Colon (tissue), 2 donors: ENCODE results near the gene DCBLD2.

Experiments
- FAIRE-seq: peaks from 2 replicates; lab custom pipeline; 2012; peaks lifted over from hg19 to GRCh38; lab: Jason Lieb, UNC
- donor health status: control.
- donor health status: control.

The DCBLD2 gene, protein sequence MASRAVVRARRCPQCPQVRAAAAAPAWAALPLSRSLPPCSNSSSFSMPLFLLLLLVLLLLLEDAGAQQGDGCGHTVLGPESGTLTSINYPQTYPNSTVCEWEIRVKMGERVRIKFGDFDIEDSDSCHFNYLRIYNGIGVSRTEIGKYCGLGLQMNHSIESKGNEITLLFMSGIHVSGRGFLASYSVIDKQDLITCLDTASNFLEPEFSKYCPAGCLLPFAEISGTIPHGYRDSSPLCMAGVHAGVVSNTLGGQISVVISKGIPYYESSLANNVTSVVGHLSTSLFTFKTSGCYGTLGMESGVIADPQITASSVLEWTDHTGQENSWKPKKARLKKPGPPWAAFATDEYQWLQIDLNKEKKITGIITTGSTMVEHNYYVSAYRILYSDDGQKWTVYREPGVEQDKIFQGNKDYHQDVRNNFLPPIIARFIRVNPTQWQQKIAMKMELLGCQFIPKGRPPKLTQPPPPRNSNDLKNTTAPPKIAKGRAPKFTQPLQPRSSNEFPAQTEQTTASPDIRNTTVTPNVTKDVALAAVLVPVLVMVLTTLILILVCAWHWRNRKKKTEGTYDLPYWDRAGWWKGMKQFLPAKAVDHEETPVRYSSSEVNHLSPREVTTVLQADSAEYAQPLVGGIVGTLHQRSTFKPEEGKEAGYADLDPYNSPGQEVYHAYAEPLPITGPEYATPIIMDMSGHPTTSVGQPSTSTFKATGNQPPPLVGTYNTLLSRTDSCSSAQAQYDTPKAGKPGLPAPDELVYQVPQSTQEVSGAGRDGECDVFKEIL

DNA sequence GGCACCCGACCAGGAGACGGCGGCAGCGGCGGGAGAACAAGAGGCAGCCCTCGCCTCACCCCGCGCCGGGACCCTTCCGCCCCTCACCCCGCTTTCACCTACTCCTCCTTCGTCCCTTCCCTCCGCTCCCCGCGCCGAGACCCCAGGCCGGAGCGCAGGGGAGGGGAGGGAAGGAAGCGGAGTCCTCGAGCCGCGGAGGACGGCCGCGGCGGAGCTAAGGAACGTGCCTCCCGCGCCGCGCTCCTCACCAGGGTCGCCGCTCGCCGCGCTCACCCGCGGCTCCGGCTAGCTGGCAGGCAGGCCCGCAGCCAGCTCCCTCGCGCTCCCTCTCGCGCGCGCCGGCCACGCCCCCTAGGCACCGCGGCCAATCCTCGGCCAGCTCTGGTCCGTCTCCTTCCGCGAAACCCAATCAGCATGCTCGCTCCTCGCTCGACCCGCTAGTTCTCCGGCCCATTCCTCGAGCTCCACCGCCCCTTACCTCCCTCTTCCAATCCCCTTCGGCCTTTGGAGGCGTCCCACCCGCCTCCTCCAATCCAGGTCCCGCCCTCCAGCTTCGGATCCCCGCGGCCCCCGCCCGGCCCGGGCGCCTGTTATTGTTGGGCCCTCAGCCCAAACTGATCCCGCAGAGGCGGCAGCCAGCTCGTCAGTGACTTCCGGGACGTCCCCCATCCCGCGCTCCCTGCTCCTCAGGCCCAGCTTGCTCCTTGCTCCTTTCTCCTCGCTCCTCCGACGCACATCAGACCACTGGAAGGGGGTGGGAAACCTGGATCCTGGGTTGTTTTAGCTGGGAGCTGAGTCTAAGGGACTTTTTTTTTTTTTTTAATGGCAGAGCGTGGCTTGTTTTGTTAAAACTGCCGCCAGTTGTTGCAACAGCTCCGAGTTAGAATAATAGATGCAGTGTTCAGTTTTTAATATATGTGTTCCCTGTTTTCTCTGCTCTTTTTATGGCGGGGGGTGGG lies at the start of gene DCBLD2:
DCBLD2 (minus strand) TSS at position 304 of the 959 bp plus-strand sequence. CDS start 369 bp downstream, outside the sequence.
- FAIRE-seq = peak; percentile 36

DNA sequence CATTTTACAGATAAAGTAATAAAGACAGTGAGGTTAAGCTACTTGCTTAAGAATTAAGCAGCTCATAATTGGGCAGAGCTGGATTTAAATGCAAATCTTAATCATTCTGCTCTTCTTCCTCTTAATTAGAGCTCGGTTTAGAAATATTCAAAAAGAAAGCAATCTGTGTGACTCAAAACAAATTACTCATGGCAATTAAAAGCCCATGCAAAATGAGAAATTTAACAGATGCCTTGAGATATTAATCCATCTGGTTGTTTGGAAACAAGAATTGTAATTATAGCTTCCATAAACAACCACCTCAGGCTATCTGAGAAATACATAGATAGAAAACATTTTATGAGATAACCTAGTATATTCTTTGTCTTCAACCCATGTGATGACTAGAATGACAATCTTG lies 44.2 kb upstream of the DCBLD2 start:
- FAIRE-seq = no peak

DNA sequence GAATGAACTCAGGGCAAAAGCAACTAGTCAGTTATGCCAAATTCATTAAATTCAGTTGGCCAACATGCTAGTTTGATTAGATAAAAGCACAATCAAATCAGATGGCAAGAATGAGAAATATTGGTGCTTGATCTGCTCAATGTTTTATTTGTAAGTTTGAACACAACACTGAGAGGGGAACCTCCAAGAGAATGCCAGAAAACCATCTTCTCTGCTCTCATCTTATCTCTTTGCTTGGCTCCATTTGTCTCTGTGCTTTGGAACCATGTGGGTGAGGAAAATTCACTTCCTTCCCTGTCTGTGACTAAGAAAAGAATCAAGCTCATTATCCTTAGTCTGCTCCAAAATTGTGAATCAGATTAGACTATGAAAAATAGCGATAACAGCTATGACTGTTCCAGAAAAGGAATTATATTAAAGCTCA lies 43.6 kb upstream of the DCBLD2 start:
- no peak for FAIRE-seq

DNA sequence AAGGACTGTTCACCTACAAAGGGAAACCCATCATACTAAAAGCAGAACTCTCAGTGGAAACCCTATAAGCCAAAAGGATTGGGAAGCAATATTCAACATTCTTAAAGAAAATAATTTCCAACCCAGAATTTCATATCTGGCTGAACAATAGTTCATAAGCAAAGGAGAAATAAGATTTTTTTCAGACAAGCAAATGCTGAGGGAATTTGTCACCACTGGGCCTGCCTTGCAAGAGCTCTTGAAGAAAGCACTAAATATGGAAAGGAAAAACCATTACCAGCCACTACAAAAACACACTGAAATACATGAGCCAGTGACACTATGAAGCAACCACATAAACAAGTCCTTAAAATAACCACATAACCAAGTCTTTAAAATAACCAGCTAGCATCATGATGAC lies 28.9 kb upstream of the DCBLD2 start:
- FAIRE-seq = no peak

DNA sequence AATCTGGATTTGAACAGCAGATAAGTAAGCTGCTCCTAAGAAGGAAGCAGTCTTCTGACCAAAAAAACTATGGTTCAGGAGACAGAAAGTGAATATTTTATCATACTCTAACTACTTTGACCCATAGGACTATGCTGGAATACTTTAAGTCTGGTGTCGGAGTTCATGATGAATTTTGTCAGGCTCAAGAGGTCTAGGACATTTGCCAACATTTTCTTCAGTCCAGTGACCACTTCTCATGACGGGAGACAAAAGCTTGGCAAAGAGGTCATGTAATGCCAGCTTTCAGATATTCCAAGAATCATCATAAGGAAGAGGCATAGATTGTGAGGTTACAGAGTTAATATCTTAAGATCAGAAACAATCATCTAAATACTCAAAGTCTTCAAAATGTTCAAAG lies 20.5 kb upstream of the DCBLD2 start:
- FAIRE-seq = no peak

DNA sequence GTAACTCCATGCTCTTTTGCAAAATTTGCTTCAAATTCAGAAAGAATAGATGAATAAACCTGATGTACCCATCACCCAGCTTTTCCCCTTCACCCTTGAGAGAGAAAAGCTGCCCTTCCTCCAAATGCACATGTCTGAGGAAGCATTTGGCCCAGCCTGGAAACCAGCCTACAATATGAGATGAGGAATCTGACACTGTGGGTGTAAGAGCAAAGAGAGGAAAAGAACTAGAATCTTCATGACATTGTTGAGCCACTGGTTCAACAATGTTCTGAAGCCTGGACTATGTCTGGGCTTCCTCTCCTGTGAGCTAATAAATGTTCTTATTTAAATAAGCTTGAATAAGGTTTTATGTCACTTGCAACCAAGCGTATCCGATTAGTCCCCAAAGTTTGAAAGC lies 18.7 kb upstream of the DCBLD2 start:
- no peak for FAIRE-seq

DNA sequence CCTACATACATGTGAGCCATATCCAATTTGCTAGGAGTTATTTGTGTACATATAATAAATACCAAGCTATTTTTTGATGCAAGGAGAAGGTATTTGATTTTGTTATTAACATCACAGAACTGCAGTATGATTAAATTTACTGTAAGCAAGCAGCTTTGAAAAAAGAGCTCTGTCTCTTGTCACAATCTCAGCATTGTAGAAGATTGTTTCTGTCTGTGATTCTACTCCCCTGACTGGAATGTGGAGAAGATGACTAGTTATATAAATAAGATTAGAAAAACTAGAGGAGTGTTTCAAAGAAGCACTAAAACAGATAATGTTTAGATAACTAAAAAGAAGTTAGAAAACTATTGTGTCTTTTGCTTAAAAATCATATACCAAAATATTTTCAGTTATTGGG lies 17.1 kb upstream of the DCBLD2 start:
- no peak for FAIRE-seq

DNA sequence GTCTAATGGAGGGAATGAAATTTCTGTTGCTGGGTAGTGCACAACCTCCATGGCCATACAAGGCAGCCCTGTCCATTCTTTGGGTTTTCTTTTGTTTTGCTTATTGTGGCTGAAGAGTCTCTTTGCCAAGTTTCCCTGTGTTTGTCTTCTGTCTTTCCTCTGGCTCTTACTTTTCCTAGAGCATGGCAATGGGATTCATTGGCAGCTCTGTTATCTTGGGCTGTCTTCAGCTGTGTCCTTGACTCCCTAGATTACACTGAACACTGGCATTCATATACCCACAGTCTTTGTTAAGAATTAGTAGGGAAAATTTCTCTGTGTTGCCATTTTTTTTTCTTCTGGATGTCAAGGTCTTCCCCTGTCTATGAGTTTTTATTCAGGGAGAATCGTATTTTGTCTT lies 16.1 kb upstream of the DCBLD2 start:
- FAIRE-seq = no peak

DNA sequence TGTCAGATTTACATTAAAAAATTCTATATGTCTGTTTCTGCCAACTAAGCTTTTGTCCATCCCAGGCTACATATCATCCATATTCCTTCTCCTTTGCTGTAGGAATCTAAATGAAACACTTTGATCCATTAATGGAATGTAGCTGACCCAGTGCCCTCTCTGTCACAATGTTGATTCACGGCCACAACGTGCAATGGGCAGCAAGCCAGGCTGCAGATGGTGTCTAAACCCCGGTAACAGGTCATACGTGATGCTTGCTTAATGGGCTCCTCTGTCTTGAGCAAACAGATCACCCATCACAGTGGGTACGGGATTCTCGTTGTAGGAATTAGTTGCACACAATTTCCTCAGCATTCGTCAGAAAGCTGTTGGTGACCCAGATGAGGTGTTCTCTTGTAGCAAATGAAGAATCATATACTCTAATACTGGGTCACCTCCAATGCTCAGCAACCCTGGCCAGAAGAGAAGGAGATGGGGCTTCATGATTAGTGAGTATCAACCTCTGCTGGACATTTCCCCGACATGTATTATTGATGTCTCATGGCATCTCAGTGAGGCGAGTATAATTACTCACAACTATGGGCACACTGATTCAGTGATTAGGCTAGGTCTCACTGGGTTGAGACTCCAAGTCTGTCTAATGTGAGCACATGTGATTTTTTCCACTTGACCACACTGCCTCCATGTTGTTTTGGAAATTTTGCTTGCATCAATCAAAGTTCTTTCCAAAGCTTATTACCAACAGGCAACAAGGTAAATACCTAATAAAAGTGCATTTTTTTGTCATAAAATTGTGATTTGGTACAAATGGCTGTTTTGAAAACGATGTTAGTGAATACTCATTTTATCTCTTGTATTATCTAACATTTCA lies 12.9 kb upstream of the DCBLD2 start:
- no peak for FAIRE-seq

DNA sequence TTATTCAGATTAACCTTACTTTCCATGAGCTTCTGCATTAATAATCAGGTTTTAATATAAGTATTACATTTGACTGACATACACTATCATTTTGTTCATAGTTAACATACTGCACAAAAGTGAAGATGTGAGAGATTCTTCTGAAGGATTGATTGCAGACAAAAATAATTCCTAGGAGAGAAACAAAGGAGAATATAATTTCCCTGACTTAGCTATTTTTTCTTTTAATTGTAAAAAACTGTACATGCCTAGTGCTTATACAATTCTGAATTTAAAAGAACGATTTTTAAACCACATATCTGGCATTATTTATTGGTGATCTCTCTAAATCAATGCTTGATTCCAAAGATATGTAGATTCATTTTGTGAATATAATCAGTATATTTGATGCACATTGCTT lies 11.0 kb upstream of the DCBLD2 start:
- FAIRE-seq = no peak

DNA sequence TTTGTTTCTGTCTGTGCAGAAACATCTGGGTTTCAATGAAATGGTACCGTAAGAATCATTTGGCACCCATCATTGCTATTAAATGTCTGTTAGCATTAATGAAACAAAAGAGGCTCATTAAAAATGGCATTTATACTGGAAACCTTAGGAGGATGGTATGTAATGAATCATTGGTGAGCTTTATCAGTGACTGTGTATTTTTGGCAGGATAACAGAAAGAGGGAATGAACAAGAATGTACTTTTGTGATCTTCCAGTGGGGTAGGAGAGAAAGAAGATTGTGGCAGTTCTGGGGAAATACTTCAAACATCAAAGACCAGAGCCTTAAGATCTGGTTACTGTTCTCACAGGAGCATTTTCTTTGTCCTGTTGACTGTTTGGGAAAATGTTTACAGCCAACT lies 4.7 kb upstream of the DCBLD2 start:
- FAIRE-seq = no peak

DNA sequence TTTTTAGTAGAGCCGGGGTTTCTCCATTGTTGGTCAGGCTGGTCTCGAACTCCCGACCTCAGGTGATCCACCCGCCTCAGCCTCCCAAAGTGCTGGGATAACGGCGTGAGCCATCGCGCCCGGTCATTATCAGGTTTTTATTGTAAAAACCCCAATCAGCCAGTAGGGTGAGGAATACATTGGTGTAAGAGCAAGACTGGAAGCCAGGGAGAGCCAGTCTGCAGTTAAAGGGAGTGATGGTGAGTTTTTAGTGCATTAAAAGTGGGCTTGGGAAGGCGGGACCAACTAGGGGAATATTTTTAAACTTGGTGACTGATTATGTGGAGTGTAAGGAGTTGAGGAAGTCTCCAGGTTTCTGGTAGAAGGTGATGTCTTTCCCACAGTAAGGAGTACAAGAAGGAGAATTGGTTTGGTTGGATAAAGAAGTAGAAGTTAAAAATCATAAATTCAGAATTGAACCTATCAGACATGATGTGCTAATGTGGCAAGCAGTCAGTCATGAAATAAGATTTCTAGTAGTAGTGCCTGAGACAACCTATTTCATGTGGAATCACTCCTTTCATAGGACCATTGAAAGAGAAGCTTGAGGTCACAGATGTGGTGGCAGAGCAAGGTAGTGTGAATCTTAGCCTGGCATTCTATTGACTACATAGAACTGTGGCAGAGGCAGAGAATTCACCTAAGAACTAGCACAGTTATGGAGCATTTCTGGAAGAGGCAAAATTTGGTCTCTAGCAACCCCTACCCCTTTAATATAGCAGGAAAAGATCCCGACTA lies 2.4 kb upstream of the DCBLD2 start:
- FAIRE-seq = no peak

DNA sequence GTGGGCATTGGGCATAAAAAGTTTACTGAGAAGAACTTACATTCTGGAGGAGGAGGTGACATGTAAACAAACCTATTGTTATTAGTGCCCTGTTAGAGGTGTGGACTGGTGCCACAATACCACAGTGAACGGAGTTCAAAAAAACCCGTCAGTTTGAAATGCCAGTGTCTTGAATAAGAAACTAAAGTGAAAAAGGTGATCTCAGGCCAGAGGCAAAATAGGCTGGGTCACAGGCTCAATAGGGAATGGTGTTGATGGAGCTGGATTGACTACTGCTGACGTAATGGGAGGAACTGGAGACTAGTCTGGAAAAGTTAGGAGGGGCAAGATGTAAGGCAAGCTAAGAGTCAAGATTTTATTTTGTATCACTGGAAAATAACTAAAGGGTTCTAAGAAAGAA lies 1.6 kb upstream of the DCBLD2 start:
- no peak for FAIRE-seq

DNA sequence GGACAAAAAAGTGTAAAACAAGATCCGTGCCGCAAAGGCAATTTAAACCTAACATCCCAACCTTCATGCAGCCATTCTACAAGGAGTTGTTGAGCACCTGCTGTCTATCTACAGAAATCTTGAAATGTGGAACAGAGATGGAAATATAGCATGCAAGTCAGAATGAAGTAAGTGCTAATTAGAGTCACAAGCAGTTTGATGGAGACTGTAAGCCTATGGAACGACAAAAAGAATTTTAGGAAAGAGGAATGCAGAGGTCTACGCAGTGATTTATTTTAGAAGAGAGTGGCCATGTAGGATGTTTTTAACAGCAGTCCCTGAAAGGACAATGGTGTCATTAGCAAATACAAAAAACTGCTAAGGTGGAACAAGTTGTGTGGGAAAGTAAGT lies 851 bp upstream of the DCBLD2 start:
- FAIRE-seq = no peak

DNA sequence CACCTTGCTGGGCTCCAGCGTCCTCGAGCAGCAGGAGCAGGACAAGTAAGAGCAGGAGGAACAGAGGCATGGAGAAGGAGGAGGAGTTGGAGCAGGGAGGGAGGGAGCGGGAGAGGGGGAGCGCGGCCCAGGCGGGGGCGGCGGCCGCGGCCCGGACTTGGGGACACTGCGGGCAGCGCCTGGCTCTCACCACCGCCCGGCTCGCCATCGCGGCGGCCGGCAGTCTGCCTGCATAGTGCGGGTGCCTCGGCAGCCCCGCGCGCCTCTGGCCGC lies 440 bp downstream of the DCBLD2 start:
- FAIRE-seq = no peak

DNA sequence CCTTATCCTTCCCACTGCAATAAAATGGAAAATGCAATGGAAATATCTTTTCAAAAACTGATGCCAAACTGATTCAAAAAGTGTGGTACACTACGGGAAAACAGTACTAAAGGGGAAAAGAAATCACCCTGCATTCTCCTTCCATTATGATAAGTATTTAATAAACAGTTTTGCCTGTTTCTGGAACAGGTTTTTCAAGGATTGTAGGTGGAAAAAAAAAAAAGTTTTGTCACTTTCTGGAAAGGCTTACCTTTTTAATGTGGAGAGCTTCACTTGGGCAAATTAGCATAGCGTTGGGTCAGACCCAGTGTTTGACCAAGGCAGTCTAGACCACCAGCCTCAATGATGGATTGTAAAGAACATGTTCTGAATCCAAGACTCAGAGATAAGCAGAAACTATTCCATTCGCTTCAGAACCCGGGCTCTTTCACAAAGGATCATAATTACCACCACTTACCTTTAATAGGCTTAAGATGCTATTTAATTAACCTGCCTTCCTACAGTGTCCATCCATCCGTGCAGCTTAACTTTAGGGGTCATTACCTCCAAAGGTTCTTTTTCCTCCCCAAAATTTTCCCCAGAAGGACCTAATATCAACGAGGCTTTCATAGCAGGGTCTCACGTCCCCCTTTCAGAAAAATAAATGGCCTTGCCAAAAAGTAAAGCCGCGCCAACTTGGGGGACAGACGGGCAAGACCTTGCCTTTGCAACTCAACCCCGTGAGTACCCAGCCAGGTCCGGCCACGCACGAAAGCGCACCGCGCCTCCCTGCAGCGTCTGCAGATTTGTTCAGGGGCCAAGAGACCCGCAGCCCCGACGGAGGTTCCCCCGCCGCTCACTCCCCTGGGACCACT lies 1.0 kb downstream of the DCBLD2 start:
- no peak for FAIRE-seq

DNA sequence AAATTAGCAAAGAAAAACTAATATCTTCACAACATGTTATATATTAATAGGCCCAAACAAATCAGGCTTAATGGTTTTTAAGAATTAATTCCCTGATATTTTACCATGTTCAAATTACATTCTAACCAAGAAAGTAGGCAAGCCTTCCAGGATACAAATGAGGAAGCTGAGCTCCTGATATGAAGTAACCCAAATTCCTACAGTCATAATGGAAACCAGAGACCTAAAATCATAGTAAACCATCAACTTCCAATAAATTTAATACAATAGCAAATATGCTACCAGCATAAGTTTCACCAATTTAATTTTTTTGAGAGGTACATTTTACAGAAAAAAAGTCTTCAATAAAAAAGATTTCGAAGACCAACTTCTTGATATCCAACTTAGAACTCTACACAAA lies 3.8 kb downstream of the DCBLD2 start:
- FAIRE-seq = no peak

DNA sequence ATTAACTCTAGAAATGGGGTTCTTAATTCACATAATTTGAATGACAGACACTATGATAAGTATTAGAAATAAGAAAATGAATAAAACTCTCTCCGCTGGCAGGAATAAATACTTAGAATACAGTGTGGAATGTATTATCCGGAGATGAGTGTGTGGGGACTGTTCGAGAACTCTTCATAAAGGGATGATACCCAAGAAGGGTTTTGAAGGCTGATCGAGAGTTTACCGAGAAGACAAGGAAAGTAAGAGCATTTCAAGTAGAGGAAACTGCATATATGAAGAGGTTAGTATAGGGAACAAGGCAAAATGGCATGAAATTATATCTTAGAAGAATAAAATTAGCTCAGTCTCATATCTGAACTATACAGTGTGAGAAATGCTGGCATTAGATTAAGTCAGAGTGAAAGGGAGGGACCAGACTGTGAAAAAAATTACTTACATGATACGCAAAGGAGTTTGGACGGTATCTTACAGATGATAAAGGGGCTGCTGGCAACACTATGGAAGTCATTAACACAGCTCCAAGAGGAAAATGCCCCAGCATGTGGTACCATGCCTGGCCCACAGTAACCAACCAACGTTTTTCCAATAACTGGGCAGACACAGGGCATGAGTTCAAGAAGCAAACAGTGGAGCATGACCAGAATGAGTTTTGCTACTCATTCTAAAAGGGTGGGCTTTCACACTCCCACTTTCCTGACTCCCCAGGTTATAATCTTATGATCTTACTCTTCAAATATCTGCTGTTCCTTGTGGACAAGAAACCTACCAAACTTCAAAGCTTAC lies 6.5 kb downstream of the DCBLD2 start:
- no peak for FAIRE-seq

DNA sequence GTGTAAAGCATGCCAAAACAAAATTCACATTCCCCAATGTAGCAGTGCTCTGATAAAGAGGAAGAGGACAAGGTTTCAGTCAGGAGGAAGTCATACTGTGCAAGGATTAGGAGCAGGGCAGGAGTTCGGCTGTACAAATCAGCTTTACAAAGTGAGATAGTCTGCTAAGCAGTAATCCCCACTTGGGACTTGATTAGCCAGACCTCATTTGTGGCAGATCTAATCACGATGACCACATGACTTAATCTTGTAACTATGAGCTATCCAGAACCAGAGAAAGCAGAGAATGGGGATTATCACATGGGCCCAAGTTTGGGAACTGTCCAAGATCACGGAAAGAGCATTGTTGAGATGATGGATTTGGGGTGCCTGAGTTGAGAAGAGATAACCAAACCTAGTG lies 7.8 kb downstream of the DCBLD2 start:
- no peak for FAIRE-seq
